NCI-H146 (cell line): ENCODE measurements around the gene ENTPD8.
A peak's percentile ranks its signal among the peaks of the same experiment; 100 is the strongest.

Experiments
- DNase-seq: peaks from one replicate; lab custom pipeline; 2025; lab: John Stamatoyannopoulos, UW

Gene ENTPD8

DNA sequence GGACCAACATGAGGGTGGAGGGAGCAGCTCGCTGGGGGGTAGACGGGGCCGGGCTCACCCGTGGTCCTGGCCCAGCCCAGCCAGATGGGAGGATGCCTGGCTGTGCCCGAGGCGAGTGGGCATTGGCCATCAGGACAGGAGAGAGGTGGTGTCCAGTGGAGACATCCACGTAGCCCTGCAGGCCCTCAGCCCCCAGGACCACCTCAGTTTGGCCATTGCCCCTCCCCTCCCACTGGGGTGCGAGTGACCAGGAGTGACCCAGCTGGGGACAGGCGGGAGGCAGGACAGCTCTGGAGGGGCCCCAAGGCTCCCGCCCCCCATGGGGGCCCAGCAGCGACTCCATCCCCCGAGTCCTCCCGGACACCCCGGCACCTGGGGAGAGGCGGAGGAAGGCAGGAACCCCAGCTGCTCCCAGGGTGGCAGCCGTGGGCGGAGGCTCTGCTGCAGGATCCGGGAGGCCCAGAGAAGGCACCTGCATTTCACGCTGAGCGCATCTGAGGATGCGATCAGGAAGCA lies 9.7 kb downstream of the ENTPD8 start:
- no peak for DNase-seq

- no peak for DNase-seq
These were observed 10.3 kb downstream of the ENTPD8 start for GRCh38 chr9:137430723-137431415.

- peak; percentile 75 for DNase-seq
These were observed 11.0 kb downstream of the ENTPD8 start for GRCh38 chr9:137429974-137430722.

DNA sequence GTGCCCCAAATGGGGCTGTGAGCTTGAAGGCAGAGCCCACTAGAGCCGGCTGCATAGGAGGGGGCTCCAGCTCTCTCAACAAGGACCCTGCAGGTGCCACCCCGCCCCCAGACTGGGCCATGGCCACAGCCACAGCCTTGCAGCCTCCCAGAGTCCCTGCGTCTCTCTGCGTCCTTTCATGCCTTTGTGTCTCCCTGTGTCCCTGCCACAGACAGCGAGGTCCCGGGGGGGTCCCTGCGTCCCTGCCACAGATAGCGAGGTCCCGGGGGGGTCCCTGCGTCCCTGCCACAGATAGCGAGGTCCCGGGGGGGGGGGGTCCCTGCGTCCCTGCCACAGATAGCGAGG lies 11.6 kb downstream of the ENTPD8 start:
- DNase-seq = no peak

DNA sequence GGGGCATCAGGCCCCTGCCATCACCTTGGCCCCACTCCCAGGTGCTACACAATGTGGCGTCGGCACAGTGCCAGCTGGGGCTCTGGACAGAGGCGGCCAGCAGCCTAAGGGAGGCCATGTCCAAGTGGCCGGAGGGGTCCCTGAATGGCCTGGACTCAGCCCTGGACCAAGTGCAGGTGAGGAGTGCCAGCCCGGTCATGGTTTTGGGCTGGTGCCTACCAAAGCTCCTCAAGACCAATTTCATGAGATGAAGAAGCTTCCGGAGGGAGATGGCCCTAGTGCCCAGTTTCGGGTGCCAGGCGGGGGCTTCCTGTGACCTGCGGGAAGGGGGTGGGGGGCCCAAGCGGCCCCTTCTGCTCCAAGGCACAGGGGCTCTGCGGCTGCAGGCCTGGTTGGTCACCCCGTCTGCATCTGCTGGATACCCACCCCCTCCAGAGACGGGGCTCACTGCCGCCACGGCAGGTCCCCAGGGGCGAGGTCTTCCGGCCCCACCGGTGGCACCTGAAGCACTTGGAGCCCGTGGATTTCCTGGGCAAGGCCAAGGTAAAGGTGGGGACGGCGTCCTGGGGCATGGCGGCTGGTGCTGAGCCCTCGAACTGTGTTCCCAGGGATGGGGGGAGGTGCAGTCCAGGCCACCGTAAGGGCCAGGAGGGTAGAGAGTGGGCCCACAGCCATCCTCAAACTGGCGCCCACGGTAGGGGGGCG lies 12.2 kb downstream of the ENTPD8 start:
- DNase-seq = peak; percentile 29

DNA sequence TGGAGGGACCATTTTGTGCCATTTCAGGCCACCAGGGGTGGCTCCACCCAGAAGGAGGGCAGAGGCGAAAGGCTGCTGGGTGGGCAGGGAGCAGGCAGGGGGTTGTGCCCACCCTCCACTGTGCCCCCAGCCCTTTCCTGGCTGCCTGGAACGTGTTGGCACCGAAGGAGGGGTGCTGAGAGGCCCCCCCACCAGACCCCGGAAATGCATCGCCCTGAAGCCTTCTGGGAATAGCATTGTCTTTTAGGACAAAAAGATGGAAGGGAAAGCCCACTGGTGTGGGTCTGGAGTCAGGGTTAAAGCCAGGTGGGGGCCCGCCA lies 12.9 kb downstream of the ENTPD8 start:
- DNase-seq = no peak

GRCh38 chr9:137427454-137428310 lies 13.5 kb downstream of the ENTPD8 start:
- no peak for DNase-seq

DNA sequence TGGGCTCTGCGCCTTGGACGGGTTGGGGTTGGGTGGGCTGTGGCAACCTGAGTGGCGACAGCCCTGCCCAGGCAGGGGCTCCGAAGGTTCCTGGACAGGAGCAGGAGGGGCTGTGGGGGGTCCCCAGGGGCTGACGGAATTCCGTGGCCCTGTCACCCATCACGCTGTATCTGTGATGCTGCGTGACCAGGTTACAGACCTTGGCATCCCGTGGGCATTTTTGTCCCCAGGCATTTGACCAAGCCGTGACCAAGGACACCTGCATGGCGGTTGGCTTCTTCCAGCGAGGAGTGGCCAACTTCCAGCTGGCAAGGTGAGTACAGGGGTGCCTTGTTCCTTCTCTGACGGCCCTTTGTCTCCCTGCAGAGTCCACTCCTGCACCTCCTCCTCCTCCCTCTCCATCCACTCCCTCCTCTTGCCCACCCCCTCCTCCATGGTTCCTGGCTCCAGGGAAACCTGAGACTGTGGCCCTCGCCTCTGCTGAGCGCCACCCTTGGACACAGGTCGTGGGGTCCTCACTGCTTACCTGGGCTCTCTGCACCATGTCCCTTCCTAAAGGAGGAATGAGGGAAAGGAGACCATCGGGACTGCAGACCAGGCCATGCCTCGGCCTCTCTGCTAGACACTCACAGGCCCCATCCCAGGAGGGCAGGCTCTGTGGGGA lies 15.0 kb downstream of the ENTPD8 start:
- DNase-seq = no peak

GRCh38 chr9:137423514-137424291 lies 17.5 kb downstream of the ENTPD8 start:
- DNase-seq = peak; percentile 44

DNA sequence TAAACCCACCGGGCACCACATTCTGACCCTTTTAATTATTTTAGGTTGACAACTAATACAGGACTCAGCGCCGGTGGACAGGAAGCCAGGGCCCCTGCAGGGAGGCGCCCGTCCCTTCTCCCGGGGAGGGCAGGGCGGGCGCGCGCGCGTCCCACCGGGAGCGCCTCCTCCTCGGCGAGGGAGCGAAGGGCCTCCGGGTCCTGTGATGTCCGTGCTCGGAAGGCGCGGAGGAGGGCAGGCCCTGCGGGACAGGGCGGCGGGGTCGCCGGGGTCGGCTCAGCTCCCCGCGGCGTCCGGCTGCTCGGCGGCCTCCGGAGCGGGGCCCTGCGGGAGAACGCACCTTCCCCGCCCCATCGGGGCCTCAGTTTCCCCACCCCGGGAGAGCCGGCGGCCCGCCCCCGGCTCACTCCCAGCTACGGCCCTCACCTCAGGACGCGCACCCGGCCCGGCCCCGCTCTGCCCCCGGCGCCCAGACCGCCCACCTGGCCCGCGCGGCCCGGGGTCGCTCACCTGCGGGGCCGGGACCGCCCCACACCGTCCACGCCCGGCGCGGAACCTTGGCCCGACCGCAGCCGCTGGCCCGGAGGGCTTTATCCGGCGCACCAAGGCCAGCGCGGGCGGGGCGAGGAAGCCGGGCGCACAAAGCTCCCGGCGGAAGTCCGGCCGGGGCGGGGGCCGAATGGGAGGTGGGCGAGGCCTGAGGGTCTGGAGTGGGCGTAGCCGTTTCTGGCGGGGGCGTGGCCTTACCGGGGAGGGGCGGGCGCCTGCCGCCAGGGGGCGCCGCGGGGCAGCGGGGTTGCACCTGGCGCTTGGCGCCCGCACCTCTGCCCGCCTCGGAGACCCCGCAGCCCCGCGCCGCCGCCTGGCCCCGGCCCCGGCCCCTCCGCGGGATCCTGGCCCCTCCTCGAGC lies 18.3 kb downstream of the ENTPD8 start, which contains the start of the genes EXD3 and NOXA1:
EXD3 (minus strand) TSS at position 559 of the 910 bp plus-strand sequence. CDS start 27,805 bp downstream, outside the sequence.
NOXA1 (plus strand) TSS at position 790 of the 910 bp plus-strand sequence. CDS start 137 bp downstream, outside the sequence.
- peak; percentile 89 for DNase-seq

DNA sequence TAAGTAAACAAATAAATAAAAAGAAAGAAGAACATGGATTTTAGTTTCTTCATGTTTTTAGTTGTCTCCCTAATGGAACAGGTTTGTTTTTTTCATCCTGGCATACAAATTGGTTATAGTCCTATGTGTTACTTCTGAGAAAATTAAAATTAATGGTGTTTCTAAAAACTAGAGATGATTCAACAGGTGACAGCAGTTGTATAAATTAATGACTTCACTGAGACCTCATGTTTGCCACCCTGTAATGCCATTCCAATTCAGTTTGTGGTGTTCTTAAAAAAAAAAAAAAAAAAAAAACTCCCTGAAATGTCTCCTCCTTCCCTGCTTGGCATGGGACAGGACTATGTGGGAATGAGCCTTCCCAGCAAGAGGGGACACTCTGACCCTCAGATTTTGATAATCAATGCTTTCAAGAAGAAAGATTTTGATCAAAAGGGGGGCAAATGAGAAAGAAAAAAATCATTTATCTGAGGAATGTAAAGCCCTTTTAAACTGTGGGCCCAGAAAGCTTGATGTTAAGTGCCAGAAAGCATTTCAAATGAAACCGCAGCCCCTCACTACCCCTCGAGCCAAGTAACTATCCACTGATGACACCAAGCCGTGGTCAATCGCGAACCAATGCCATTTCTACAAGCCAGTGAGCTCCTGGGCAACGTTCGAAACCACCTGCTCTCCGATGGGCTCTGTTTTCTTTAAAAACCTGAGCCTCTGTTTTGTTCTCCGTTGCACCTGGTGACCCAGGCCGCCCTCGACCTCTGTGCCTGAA lies 19.1 kb downstream of the ENTPD8 start:
- DNase-seq = peak; percentile 62

- no peak for DNase-seq
These were observed 23.8 kb downstream of the ENTPD8 start for GRCh38 chr9:137417161-137418021.

DNA sequence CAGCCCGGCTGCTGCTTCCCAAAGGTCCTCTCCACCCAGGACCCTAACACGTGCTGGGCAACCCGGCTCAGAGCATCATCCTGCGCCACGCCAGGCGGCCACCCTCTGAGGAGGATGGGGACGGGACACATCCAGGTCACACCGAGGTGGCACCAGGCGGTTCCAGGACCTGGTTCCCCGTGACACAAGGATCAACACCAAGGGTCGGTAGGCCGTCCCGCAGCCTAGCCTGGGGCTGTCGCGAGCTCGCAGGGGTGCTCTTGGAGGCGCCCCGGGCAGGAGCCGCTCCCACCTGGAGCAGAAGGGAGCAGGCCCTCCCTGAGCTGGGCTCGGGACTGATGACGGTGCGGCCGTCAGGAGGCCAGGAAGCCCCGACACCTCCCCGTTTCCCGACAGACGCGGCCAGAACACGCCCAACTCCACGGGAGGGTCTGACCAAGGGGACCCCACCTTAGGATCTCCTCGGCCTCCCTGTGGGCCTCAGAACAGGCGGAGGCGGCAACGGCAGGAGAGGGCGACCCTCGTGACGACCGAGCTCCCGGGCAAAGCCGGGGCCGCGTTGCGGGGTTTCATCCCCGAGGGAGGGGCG lies 24.5 kb downstream of the ENTPD8 start:
- DNase-seq = no peak

DNA sequence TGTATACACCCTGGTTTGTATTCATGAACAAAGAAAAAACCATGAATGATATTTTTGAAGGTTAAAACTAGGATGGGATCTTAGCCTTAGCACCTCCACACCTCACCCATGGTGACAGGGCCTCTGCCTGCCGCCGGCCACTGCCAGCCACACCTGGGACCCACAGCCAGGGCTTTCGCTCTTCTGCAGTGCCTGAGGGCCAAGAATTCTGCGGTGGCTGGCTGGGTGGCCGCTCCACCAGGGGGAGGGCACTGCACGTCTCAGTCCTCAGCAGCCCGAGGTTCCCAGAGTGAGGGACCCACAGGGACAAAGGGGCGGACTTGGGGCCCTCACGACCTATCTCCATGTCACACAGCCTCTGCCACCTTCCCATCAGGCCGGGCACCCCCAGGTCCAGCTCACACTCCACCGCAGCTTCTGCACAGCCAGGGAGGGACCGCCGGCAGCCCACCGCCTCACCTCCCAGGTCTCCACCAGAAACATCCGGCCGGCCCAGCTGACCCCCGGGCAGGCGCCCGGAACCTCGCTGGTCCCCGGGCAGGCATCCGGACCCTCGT lies 25.1 kb downstream of the ENTPD8 start:
- DNase-seq = no peak

- DNase-seq = no peak
These were observed 25.7 kb downstream of the ENTPD8 start for GRCh38 chr9:137415451-137415850.

GRCh38 chr9:137412431-137412830 lies 28.7 kb downstream of the ENTPD8 start:
- DNase-seq = no peak
